GM10266 (cell line): ENCODE measurements around the gene PIPOX.
A peak's percentile ranks its signal among the peaks of the same experiment; 100 is the strongest.

Source experiments
- DNase-seq: peaks from one replicate; pipeline ENCODE4 v3.0.0; 2012; ENCODE audit errors: extremely low spot score
- TF ChIP-seq, protein P1 (sequence below): IDR thresholded peaks from 2 replicates; pipeline ENCODE4 v1.5.1; 2012; ENCODE audit warnings: mild to moderate bottlenecking, low read depth; ENCODE audit not compliant: control insufficient read depth, insufficient read depth; ENCODE audit errors: missing control alignments

Gene PIPOX, protein sequence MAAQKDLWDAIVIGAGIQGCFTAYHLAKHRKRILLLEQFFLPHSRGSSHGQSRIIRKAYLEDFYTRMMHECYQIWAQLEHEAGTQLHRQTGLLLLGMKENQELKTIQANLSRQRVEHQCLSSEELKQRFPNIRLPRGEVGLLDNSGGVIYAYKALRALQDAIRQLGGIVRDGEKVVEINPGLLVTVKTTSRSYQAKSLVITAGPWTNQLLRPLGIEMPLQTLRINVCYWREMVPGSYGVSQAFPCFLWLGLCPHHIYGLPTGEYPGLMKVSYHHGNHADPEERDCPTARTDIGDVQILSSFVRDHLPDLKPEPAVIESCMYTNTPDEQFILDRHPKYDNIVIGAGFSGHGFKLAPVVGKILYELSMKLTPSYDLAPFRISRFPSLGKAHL

GRCh38 chr17:29042679-29043538, at the start of gene PIPOX:
Gene PIPOX, plus strand, starts transcription at chr17:29043141. Its CDS starts 85 bp downstream, at chr17:29043226.
- TF ChIP-seq, protein P1, sequence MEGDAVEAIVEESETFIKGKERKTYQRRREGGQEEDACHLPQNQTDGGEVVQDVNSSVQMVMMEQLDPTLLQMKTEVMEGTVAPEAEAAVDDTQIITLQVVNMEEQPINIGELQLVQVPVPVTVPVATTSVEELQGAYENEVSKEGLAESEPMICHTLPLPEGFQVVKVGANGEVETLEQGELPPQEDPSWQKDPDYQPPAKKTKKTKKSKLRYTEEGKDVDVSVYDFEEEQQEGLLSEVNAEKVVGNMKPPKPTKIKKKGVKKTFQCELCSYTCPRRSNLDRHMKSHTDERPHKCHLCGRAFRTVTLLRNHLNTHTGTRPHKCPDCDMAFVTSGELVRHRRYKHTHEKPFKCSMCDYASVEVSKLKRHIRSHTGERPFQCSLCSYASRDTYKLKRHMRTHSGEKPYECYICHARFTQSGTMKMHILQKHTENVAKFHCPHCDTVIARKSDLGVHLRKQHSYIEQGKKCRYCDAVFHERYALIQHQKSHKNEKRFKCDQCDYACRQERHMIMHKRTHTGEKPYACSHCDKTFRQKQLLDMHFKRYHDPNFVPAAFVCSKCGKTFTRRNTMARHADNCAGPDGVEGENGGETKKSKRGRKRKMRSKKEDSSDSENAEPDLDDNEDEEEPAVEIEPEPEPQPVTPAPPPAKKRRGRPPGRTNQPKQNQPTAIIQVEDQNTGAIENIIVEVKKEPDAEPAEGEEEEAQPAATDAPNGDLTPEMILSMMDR: no peak
- DNase-seq: peak; percentile 40

GRCh38 chr17:28993645-28994426, 49.1 kb upstream of the PIPOX start:
- TF ChIP-seq, protein P1: no peak
- no peak for DNase-seq

GRCh38 chr17:28996554-28997096, 46.3 kb upstream of the PIPOX start:
- TF ChIP-seq, protein P1: no peak
- DNase-seq: no peak

GRCh38 chr17:28997806-28998205, 45.1 kb upstream of the PIPOX start:
- TF ChIP-seq, protein P1: no peak
- DNase-seq: no peak

DNA sequence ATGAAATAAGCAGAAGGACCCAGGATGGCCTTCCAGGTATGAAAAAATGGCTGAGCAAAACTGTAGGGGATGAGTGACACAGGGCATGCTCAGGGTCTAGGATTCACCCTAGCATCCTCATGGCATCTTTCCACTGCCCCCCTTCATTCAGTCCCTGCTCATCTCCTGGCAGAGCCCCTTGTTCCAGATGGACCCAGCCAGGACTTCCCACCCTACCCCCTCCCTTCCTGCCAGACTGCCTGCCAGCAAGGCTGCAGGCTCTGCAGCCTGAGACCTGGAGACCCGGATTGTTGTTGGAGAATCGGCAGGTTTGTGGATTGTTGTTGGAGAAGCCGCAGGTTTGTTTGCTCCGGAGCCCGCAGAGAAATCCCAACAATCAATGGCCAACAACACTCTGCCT, 43.7 kb upstream of the PIPOX start:
- DNase-seq: no peak
- TF ChIP-seq, protein P1: no peak

- TF ChIP-seq, protein P1: no peak
- DNase-seq: no peak
Observed at GRCh38 chr17:29000973-29001372, 42.0 kb upstream of the PIPOX start.
